DND-41 (cell line): ENCODE measurements around the gene ANAPC15.

ENCODE experiments used
- ATAC-seq: fragments of 200-7000 bp; cut with Tn5 transposase; 3 replicates; pipeline ENCODE4 v1.9.1; 2021; ENCODE audit warnings: low read depth; ENCODE audit not compliant: insufficient read depth
- DNase-seq: peaks from one replicate; pipeline ENCODE4 v3.0.0-alpha.2; 2020
- H2AFZ ChIP-seq: 2 replicates; pipeline ENCODE4 v1.6.0; 2012; ENCODE audit warnings: low read depth, low read length
- H3K27ac ChIP-seq: 2 replicates; pipeline ENCODE4 v1.5.1; 2012; ENCODE audit warnings: low read length, inconsistent platforms
- H3K27me3 ChIP-seq: fragments of 200-600 bp; sonication (generic); 2 replicates; pipeline ENCODE4 v1.6.0; 2012; ENCODE audit warnings: low read length, mild to moderate bottlenecking, inconsistent platforms; ENCODE audit not compliant: insufficient read depth, poor library complexity
- H3K36me3 ChIP-seq: 2 replicates; pipeline ENCODE4 v1.5.1; 2012; ENCODE audit warnings: low read length, inconsistent platforms; ENCODE audit not compliant: insufficient read depth
- H3K4me1 ChIP-seq: 2 replicates; pipeline ENCODE4 v1.5.1; 2012; ENCODE audit warnings: mild to moderate bottlenecking, low read length; ENCODE audit not compliant: insufficient read depth
- H3K4me2 ChIP-seq: 2 replicates; pipeline ENCODE4 v1.6.0; 2012; ENCODE audit warnings: mild to moderate bottlenecking, moderate library complexity, low read length, inconsistent platforms; ENCODE audit not compliant: insufficient read depth
- H3K4me3 ChIP-seq, 2 experiments: fragments of 200-600 bp in 1 of 2; shearing (Covaris generic) in 1 of 2; 2 replicates each; pipeline ENCODE4 v1.5.1; 2012 to 2016; ENCODE audit warnings: inconsistent platforms in 2 of 2, low read length in 2 of 2, mild to moderate bottlenecking in 2 of 2, low read depth in 1 of 2, moderate library complexity in 1 of 2
- H3K79me2 ChIP-seq: 2 replicates; pipeline ENCODE4 v1.6.0; 2012; ENCODE audit warnings: low read length, inconsistent platforms; ENCODE audit not compliant: insufficient read depth
- H3K9ac ChIP-seq: 2 replicates; pipeline ENCODE4 v1.6.0; 2012; ENCODE audit warnings: low read depth, mild to moderate bottlenecking, inconsistent platforms, low read length, moderate library complexity
- H3K9me3 ChIP-seq: 2 replicates; pipeline ENCODE4 v1.5.1; 2012; ENCODE audit warnings: low read length, moderate library complexity, mild to moderate bottlenecking, inconsistent platforms; ENCODE audit not compliant: insufficient read depth, severe bottlenecking
- H4K20me1 ChIP-seq: 2 replicates; pipeline ENCODE4 v1.6.0; 2012; ENCODE audit warnings: low read length; ENCODE audit not compliant: insufficient read depth
- EZH2 ChIP-seq: IDR thresholded peaks from 3 replicates; pipeline ENCODE4 v1.6.1; 2012; ENCODE audit warnings: borderline replicate concordance, low read depth, mild to moderate bottlenecking, moderate library complexity, low read length, inconsistent platforms; ENCODE audit not compliant: severe bottlenecking
- TF ChIP-seq, protein P1 (sequence below): IDR thresholded peaks from 2 replicates; pipeline ENCODE4 v1.5.1; 2012; ENCODE audit warnings: borderline replicate concordance, low read length, moderate library complexity, mild to moderate bottlenecking; ENCODE audit not compliant: poor library complexity, severe bottlenecking; ENCODE audit errors: extremely low read depth

Gene ANAPC15

DNA sequence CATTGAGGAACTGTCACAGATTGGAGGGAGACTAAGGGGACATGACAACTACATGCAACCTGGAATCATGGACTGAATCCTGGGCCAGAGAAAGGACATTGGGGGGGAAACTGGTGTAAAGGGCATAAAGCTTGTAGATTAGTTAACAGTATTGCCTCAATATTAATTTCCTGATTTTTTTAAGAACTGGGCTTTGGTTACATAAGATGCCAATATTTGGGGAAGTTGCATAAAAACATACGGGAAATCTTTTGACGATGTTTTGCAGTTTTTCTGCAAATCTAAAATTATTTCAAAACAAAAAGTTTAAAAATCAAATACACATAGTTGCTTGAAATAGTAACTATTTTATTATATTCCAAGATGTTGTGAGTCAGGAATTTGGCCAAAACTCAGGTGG is 20.2 kb upstream of the ANAPC15 start:
- H3K4me3 ChIP-seq: no peak overlapping the region
- no peak overlapping the region for H3K27ac ChIP-seq
- no peaks in the 10 kb centered on the region for H4K20me1 ChIP-seq
- H3K4me2 ChIP-seq: no peak overlapping the region
- DNase-seq (no peak), ATAC-seq (no peak)
- H2AFZ ChIP-seq: no peak overlapping the region
- peaks cover 8% of the 10 kb centered on the region for H3K9me3 ChIP-seq
- no peak for TF ChIP-seq EZH2
- TF ChIP-seq, protein P1, sequence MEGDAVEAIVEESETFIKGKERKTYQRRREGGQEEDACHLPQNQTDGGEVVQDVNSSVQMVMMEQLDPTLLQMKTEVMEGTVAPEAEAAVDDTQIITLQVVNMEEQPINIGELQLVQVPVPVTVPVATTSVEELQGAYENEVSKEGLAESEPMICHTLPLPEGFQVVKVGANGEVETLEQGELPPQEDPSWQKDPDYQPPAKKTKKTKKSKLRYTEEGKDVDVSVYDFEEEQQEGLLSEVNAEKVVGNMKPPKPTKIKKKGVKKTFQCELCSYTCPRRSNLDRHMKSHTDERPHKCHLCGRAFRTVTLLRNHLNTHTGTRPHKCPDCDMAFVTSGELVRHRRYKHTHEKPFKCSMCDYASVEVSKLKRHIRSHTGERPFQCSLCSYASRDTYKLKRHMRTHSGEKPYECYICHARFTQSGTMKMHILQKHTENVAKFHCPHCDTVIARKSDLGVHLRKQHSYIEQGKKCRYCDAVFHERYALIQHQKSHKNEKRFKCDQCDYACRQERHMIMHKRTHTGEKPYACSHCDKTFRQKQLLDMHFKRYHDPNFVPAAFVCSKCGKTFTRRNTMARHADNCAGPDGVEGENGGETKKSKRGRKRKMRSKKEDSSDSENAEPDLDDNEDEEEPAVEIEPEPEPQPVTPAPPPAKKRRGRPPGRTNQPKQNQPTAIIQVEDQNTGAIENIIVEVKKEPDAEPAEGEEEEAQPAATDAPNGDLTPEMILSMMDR: no peak
- H3K27me3 ChIP-seq: no peaks in the 10 kb centered on the region
- no peaks in the 10 kb centered on the region for H3K79me2 ChIP-seq
- no peak overlapping the region for H3K9ac ChIP-seq
- H3K4me1 ChIP-seq: no peaks in the 10 kb centered on the region
- H3K36me3 ChIP-seq: no peaks in the 10 kb centered on the region

DNA sequence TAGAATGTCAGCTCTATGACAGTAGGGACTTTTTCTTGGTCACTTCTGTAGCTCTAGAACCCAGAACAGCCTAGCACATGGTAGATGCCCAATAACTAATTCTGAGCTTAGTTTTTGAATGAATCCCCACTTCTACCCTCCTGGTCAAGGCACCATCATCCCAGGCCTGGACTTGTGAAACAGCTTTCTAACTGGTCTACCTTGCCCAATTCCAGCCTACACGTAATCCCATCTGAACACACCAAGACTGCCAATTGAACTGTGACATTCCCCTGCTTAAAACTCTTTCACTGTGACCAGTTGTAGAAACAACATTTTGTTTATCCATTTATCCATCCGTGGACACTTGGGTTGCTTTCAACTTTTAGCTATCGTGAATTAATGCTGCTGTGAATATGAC is 16.9 kb upstream of the ANAPC15 start:
- ATAC-seq (no peak), DNase-seq (no peak)
- Histone ChIP-seq H3K27me3 (no peaks in the 10 kb centered on the region), H4K20me1 (no peaks in the 10 kb centered on the region), H2AFZ (no peak overlapping the region), H3K4me1 (no peaks in the 10 kb centered on the region), H3K4me2 (no peak overlapping the region), H3K79me2 (no peaks in the 10 kb centered on the region), H3K4me3 (no peak overlapping the region), H3K9me3 (peaks cover 21% of the 10 kb centered on the region), H3K9ac (no peak overlapping the region), H3K27ac (no peak overlapping the region), H3K36me3 (no peaks in the 10 kb centered on the region)
- no peak for TF ChIP-seq EZH2
- TF ChIP-seq, protein P1: no peak

DNA sequence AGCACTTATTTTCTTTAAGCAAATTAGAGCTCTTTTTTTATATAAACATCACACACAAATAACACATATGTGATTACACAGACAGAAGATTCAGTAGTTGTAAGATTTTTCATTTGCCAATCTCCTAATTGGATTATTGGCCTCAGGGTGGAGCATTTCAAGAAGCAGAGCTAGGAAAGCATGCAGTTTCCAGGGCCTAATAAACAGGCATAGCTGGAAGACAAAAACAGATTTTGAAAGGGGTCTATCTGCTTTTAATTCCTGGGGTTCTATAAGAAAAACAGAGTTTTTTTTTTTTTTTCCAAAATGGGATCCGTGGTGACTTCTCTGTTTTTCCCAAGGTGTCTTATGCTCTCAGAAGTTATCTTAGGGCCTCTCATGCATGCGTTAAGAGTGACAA is 15.4 kb upstream of the ANAPC15 start:
- H3K4me1 ChIP-seq: no peaks in the 10 kb centered on the region
- H3K4me2 ChIP-seq: no peak overlapping the region
- no peaks in the 10 kb centered on the region for H3K27me3 ChIP-seq
- H4K20me1 ChIP-seq: no peaks in the 10 kb centered on the region
- no peak overlapping the region for H3K27ac ChIP-seq
- peaks cover 26% of the 10 kb centered on the region for H3K9me3 ChIP-seq
- no peak overlapping the region for H3K4me3 ChIP-seq
- no peaks in the 10 kb centered on the region for H3K36me3 ChIP-seq
- TF ChIP-seq, protein P1: no peak
- TF ChIP-seq EZH2: no peak
- H2AFZ ChIP-seq: no peak overlapping the region
- DNase-seq: no peak
- no peak for ATAC-seq
- H3K9ac ChIP-seq: no peak overlapping the region
- no peaks in the 10 kb centered on the region for H3K79me2 ChIP-seq

DNA sequence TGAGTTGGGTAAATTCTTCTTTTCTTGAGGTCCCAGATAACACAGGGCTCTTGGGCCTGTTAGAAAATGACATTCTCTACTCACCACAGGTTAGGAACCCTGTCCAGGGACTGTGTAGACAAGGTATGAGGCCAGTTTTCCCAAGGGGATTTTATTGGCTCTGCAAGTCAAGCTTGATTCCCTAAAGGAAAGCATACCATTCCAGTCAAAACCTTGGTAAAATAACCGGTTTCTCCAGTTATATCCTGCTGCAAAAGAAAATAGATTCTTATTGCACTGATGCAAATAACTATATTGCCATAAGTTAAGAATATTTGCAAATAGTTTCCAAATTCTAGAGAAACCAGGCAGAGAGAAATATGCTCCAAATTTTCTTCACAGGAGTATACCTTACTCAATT is 13.5 kb upstream of the ANAPC15 start:
- TF ChIP-seq EZH2: no peak
- TF ChIP-seq, protein P1: no peak
- Histone ChIP-seq H2AFZ (no peak overlapping the region), H3K27ac (no peak overlapping the region), H3K4me2 (no peak overlapping the region), H4K20me1 (no peaks in the 10 kb centered on the region), H3K36me3 (no peaks in the 10 kb centered on the region), H3K79me2 (no peaks in the 10 kb centered on the region), H3K4me3 (no peak overlapping the region), H3K4me1 (no peaks in the 10 kb centered on the region), H3K9me3 (peaks cover 26% of the 10 kb centered on the region), H3K9ac (no peak overlapping the region), H3K27me3 (no peaks in the 10 kb centered on the region)
- no peak for DNase-seq
- no peak for ATAC-seq
